Activated naive CD4-positive, alpha-beta T cell treated with anti-CD3 and anti-CD28 coated beads, Interleukin-2, amount 50 U/mL, for 24 hours (primary cell): ENCODE measurements around the gene OLFML2A.
"Not testable (repeated sequence)": the region's sequence is repeated elsewhere in the genome, so short reads cannot be mapped to it uniquely, and the experiment has no call there.

Experiments
- H3K27ac Mint-ChIP-seq: one replicate; pipeline ENCODE4 v1.8.0; 2021; ENCODE audit warnings: mild to moderate bottlenecking, mixed read lengths
- H3K27me3 Mint-ChIP-seq: one replicate; pipeline ENCODE4 v1.8.0; 2021; ENCODE audit warnings: mixed read lengths
- H3K36me3 Mint-ChIP-seq: one replicate; pipeline ENCODE4 v1.8.0; 2021; ENCODE audit warnings: mixed read lengths
- H3K4me1 Mint-ChIP-seq: one replicate; pipeline ENCODE4 v1.8.0; 2021; ENCODE audit warnings: mixed read lengths
- H3K4me3 Mint-ChIP-seq: one replicate; pipeline ENCODE4 v1.8.0; 2021; ENCODE audit warnings: mild to moderate bottlenecking, mixed read lengths
- H3K9me3 Mint-ChIP-seq: one replicate; pipeline ENCODE4 v1.8.0; 2021; ENCODE audit warnings: mixed read lengths

OLFML2A gene

GRCh38 chr9:124812441-124812876 lies 35.5 kb downstream of the OLFML2A start:
- no peaks in the 10 kb centered on the region for H3K36me3 Mint-ChIP-seq
- H3K27me3 Mint-ChIP-seq = no peaks in the 10 kb centered on the region
- no peaks in the 10 kb centered on the region for H3K4me1 Mint-ChIP-seq
- H3K27ac Mint-ChIP-seq = no peak overlapping the region
- no peaks in the 10 kb centered on the region for H3K9me3 Mint-ChIP-seq
- no peak overlapping the region for H3K4me3 Mint-ChIP-seq

DNA sequence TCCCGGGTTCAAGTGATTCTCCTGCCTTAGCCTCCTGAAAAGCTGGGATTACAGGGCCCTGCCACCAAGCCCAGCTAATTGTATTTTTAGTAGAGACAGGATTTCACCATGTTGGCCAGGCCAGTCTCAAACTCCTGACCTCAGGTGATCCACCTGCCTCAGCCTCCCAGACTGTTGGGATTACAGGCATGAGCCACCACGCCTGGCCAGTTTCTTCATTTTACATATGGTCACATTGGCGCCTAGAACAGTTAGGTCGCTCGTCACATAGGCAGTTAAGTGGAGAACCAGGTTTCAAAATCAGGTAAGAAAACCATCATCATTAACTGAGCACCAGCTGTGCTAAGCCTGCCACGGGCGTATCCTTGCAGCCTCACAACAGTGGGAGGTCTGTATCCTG lies 36.1 kb downstream of the OLFML2A start:
- Mint-ChIP-seq H3K4me3 (no peak overlapping the region), H3K27ac (no peak overlapping the region), H3K9me3 (no peaks in the 10 kb centered on the region), H3K4me1 (no peaks in the 10 kb centered on the region), H3K36me3 (no peaks in the 10 kb centered on the region), H3K27me3 (no peaks in the 10 kb centered on the region)

GRCh38 chr9:124813501-124814163 lies 36.7 kb downstream of the OLFML2A start:
- no peaks in the 10 kb centered on the region for H3K4me1 Mint-ChIP-seq
- no peak overlapping the region for H3K27ac Mint-ChIP-seq
- no peaks in the 10 kb centered on the region for H3K9me3 Mint-ChIP-seq
- no peaks in the 10 kb centered on the region for H3K27me3 Mint-ChIP-seq
- H3K4me3 Mint-ChIP-seq = no peak overlapping the region
- H3K36me3 Mint-ChIP-seq = no peaks in the 10 kb centered on the region

GRCh38 chr9:124814164-124814535 lies 37.2 kb downstream of the OLFML2A start:
- no peak overlapping the region for H3K4me3 Mint-ChIP-seq
- H3K36me3 Mint-ChIP-seq = no peaks in the 10 kb centered on the region
- no peaks in the 10 kb centered on the region for H3K4me1 Mint-ChIP-seq
- no peak overlapping the region for H3K27ac Mint-ChIP-seq
- H3K27me3 Mint-ChIP-seq = no peaks in the 10 kb centered on the region
- no peaks in the 10 kb centered on the region for H3K9me3 Mint-ChIP-seq

DNA sequence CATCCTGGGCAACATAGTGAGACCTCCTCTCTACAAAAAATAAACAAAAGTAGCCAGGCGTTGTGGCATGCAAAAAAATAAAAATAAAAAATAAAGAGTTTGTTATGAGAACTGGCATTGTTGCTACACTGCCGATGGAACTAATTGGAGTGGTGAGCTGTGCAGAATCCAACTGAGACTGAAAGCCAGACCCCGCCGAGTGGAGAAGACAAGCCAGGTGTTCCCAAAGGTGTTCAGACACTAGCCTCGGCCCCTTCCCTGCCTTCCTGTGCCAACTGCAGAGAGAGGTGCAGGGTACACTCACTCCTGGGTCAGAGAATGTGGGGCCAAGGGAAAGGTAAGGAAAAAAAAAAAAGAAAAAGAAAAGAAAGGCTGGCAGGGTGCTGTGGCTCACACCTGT lies 38.7 kb downstream of the OLFML2A start:
- Mint-ChIP-seq H3K9me3 (no peaks in the 10 kb centered on the region), H3K27ac (no peak overlapping the region), H3K4me3 (no peak overlapping the region), H3K4me1 (no peaks in the 10 kb centered on the region), H3K27me3 (no peaks in the 10 kb centered on the region), H3K36me3 (no peaks in the 10 kb centered on the region)

GRCh38 chr9:124818431-124819281 lies 41.7 kb downstream of the OLFML2A start:
- no peak overlapping the region for H3K27ac Mint-ChIP-seq
- H3K9me3 Mint-ChIP-seq = no peaks in the 10 kb centered on the region
- H3K4me1 Mint-ChIP-seq = no peaks in the 10 kb centered on the region
- no peak overlapping the region for H3K4me3 Mint-ChIP-seq
- no peaks in the 10 kb centered on the region for H3K36me3 Mint-ChIP-seq
- no peaks in the 10 kb centered on the region for H3K27me3 Mint-ChIP-seq

- H3K36me3 Mint-ChIP-seq = no peaks in the 10 kb centered on the region
- no peaks in the 10 kb centered on the region for H3K9me3 Mint-ChIP-seq
- H3K4me3 Mint-ChIP-seq = no peak overlapping the region
- H3K27me3 Mint-ChIP-seq = no peaks in the 10 kb centered on the region
- no peak overlapping the region for H3K27ac Mint-ChIP-seq
- H3K4me1 Mint-ChIP-seq = no peaks in the 10 kb centered on the region
Observed at GRCh38 chr9:124820698-124821623, 44.0 kb downstream of the OLFML2A start.

- H3K36me3 Mint-ChIP-seq = no peaks in the 10 kb centered on the region
- peaks cover 4% of the 10 kb centered on the region for H3K9me3 Mint-ChIP-seq
- H3K27ac Mint-ChIP-seq = no peak overlapping the region
- H3K27me3 Mint-ChIP-seq = no peaks in the 10 kb centered on the region
- no peak overlapping the region for H3K4me3 Mint-ChIP-seq
- no peaks in the 10 kb centered on the region for H3K4me1 Mint-ChIP-seq
Observed at GRCh38 chr9:124828489-124829333, 51.8 kb downstream of the OLFML2A start.

DNA sequence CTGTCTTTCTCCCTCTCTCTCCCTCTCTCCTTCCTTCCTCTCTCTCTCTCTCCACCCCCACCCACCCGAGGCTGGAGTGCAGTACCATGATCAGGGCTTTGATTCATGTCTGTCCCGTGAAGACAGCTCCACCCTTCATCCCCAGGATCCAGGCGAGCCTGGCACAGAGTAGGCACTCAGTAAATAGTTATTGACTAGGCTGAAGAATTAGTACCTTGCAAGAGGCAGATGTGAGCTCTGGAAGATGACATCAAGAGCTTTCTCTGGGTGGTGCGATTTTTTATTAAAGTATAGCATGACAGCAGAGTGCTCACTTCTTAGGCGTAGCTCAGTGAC lies 52.4 kb downstream of the OLFML2A start:
- Mint-ChIP-seq H3K27ac (no peak overlapping the region), H3K4me3 (no peak overlapping the region), H3K9me3 (peaks cover 4% of the 10 kb centered on the region), H3K4me1 (no peaks in the 10 kb centered on the region), H3K36me3 (no peaks in the 10 kb centered on the region), H3K27me3 (no peaks in the 10 kb centered on the region)

- H3K27ac Mint-ChIP-seq = no peak overlapping the region
- H3K36me3 Mint-ChIP-seq = no peaks in the 10 kb centered on the region
- H3K27me3 Mint-ChIP-seq = no peaks in the 10 kb centered on the region
- H3K4me3 Mint-ChIP-seq = no peak overlapping the region
- H3K9me3 Mint-ChIP-seq = peaks cover 4% of the 10 kb centered on the region
- H3K4me1 Mint-ChIP-seq = no peaks in the 10 kb centered on the region
Observed at GRCh38 chr9:124830593-124830992, 53.7 kb downstream of the OLFML2A start.

- Mint-ChIP-seq H3K4me3 (no peak overlapping the region), H3K4me1 (no peaks in the 10 kb centered on the region), H3K36me3 (no peaks in the 10 kb centered on the region), H3K9me3 (no peaks in the 10 kb centered on the region), H3K27ac (no peak overlapping the region), H3K27me3 (peaks cover 2% of the 10 kb centered on the region)
Observed at GRCh38 chr9:124831642-124832364, 54.9 kb downstream of the OLFML2A start.

- no peaks in the 10 kb centered on the region for H3K4me1 Mint-ChIP-seq
- H3K9me3 Mint-ChIP-seq = no peaks in the 10 kb centered on the region
- no peaks in the 10 kb centered on the region for H3K36me3 Mint-ChIP-seq
- no peak overlapping the region for H3K4me3 Mint-ChIP-seq
- H3K27me3 Mint-ChIP-seq = peaks cover 12% of the 10 kb centered on the region
- H3K27ac Mint-ChIP-seq = no peak overlapping the region
Observed at GRCh38 chr9:124834591-124834990, 57.7 kb downstream of the OLFML2A start.

GRCh38 chr9:124835026-124835557 lies 58.2 kb downstream of the OLFML2A start:
- H3K4me3 Mint-ChIP-seq = no peak overlapping the region
- no peak overlapping the region for H3K27ac Mint-ChIP-seq
- H3K36me3 Mint-ChIP-seq = no peaks in the 10 kb centered on the region
- H3K27me3 Mint-ChIP-seq = peaks cover 12% of the 10 kb centered on the region
- no peaks in the 10 kb centered on the region for H3K9me3 Mint-ChIP-seq
- no peaks in the 10 kb centered on the region for H3K4me1 Mint-ChIP-seq

GRCh38 chr9:124838132-124838531 lies 61.2 kb downstream of the OLFML2A start:
- not testable (repeated sequence) for H3K27ac Mint-ChIP-seq, H3K4me3 Mint-ChIP-seq, H3K36me3 Mint-ChIP-seq, H3K9me3 Mint-ChIP-seq, H3K4me1 Mint-ChIP-seq
- peaks cover 12% of the 10 kb centered on the region for H3K27me3 Mint-ChIP-seq
